SK-N-SH treated with all-trans-retinoic acid at 6 μM for 48 hours (cell line): ENCODE data around the gene C11orf91.

Source experiments
- BACH2 ChIP-seq: fragments of 250-450 bp; sonication (Bioruptor Pico); IDR thresholded peaks from 2 replicates; pipeline ENCODE4 v1.9.0; 2021; ENCODE audit warnings: mild to moderate bottlenecking, borderline replicate concordance
- ISL1 ChIP-seq: fragments of 250-450 bp; sonication (Bioruptor Pico); IDR thresholded peaks from 2 replicates; pipeline ENCODE4 v2.1.2; 2022; ENCODE audit warnings: mild to moderate bottlenecking, moderate library complexity
- OSR1 ChIP-seq: fragments of 250-450 bp; sonication (Bioruptor Pico); IDR thresholded peaks from 2 replicates; pipeline ENCODE4 v1.8.0; 2022; ENCODE audit warnings: moderate library complexity, mild to moderate bottlenecking, inconsistent platforms
- PPARA ChIP-seq: fragments of 250-450 bp; sonication (Bioruptor Pico); IDR thresholded peaks from 2 replicates; pipeline ENCODE4 v1.5.0; 2020; ENCODE audit warnings: mild to moderate bottlenecking, borderline replicate concordance
- RARB ChIP-seq: fragments of 250-450 bp; sonication (Bioruptor Pico); IDR thresholded peaks from 2 replicates; pipeline ENCODE4 v1.8.0; 2021; ENCODE audit warnings: mild to moderate bottlenecking, moderate library complexity
- SNAI2 ChIP-seq: fragments of 250-450 bp; sonication (Bioruptor Pico); IDR thresholded peaks from 2 replicates; pipeline ENCODE4 v1.5.0; 2020; ENCODE audit warnings: mild to moderate bottlenecking, moderate library complexity
- TCF4 ChIP-seq: fragments of 250-450 bp; sonication (Bioruptor Pico); IDR thresholded peaks from 2 replicates; pipeline ENCODE4 v1.8.0; 2021; ENCODE audit warnings: mild to moderate bottlenecking, moderate library complexity, borderline replicate concordance
- ZFP3 ChIP-seq: fragments of 250-450 bp; sonication (Bioruptor Pico); IDR thresholded peaks from 2 replicates; pipeline ENCODE4 v1.5.0; 2020; ENCODE audit warnings: mild to moderate bottlenecking, moderate library complexity
- ZFP30 ChIP-seq: fragments of 450-650 bp; formaldehyde crosslinking; IDR thresholded peaks from 2 replicates; pipeline ENCODE4 v1.5.0; 2022; ENCODE audit warnings: mild to moderate bottlenecking, moderate library complexity
- ZNF70 ChIP-seq: fragments of 450-650 bp; formaldehyde crosslinking; IDR thresholded peaks from 2 replicates; pipeline ENCODE4 v1.5.0; 2020; ENCODE audit warnings: mild to moderate bottlenecking, moderate library complexity
- ZNF8 ChIP-seq: fragments of 450-650 bp; formaldehyde crosslinking; IDR thresholded peaks from 2 replicates; pipeline ENCODE4 v1.5.0; 2020; ENCODE audit warnings: mild to moderate bottlenecking, moderate library complexity
- TF ChIP-seq, protein P1 (sequence below): fragments of 250-450 bp; sonication (Bioruptor Pico); IDR thresholded peaks from 2 replicates; pipeline ENCODE4 v1.5.1; 2021; ENCODE audit warnings: mild to moderate bottlenecking, moderate library complexity
- TF ChIP-seq, protein P2 (sequence below): fragments of 250-450 bp; sonication (Bioruptor Pico); IDR thresholded peaks from 2 replicates; pipeline ENCODE4 v1.8.0; 2021; ENCODE audit warnings: low read depth, mild to moderate bottlenecking, moderate library complexity, borderline replicate concordance

DNA sequence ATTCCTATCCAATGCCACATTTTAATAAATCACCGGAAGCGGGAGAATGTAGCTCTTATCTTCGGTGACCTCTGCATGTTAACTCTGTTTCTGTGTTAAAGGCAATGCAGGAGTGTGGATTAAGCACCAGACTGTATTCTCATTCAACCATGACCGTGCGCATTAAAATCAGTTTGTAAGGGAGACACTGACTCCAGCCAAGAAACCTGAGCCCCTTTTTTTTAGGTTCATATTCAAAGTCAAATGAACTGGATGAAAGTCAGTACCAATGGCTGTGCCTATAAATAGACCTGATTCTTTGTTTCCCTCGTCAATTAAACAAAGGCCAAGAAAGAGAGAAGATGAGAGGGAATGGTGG is 32.2 kb downstream of the C11orf91 start:
- TF ChIP-seq RARB (CRISPR knock-in tag) (no peak), ZNF70 (no peak), OSR1 (CRISPR knock-in tag) (no peak), ZNF8 (CRISPR knock-in tag) (no peak), TCF4 (CRISPR knock-in tag) (no peak), ZFP3 (CRISPR knock-in tag) (no peak), PPARA (no peak), BACH2 (CRISPR knock-in tag) (no peak), ZFP30 (CRISPR knock-in tag) (no peak), ISL1 (CRISPR knock-in tag) (no peak), SNAI2 (CRISPR knock-in tag) (no peak)
- TF ChIP-seq, protein P1, sequence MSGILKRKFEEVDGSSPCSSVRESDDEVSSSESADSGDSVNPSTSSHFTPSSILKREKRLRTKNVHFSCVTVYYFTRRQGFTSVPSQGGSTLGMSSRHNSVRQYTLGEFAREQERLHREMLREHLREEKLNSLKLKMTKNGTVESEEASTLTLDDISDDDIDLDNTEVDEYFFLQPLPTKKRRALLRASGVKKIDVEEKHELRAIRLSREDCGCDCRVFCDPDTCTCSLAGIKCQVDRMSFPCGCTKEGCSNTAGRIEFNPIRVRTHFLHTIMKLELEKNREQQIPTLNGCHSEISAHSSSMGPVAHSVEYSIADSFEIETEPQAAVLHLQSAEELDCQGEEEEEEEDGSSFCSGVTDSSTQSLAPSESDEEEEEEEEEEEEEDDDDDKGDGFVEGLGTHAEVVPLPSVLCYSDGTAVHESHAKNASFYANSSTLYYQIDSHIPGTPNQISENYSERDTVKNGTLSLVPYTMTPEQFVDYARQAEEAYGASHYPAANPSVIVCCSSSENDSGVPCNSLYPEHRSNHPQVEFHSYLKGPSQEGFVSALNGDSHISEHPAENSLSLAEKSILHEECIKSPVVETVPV (CRISPR knock-in tag) = no peak
- TF ChIP-seq, protein P2, sequence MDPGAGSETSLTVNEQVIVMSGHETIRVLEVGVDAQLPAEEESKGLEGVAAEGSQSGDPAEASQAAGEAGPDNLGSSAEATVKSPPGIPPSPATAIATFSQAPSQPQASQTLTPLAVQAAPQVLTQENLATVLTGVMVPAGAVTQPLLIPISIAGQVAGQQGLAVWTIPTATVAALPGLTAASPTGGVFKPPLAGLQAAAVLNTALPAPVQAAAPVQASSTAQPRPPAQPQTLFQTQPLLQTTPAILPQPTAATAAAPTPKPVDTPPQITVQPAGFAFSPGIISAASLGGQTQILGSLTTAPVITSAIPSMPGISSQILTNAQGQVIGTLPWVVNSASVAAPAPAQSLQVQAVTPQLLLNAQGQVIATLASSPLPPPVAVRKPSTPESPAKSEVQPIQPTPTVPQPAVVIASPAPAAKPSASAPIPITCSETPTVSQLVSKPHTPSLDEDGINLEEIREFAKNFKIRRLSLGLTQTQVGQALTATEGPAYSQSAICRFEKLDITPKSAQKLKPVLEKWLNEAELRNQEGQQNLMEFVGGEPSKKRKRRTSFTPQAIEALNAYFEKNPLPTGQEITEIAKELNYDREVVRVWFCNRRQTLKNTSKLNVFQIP (CRISPR knock-in tag) = no peak
